NOMO-1 treated with dmso at 0.1 percent for 144 hours (cell line): ENCODE data around the gene PAX7.
"Not testable (repeated sequence)": the region's sequence is repeated elsewhere in the genome, so short reads cannot be mapped to it uniquely, and the experiment has no call there.

ENCODE experiments used
- DNase-seq: peaks from one replicate; lab custom pipeline; 2025; ENCODE audit not compliant: unreplicated experiment; lab: John Stamatoyannopoulos, UW

The PAX7 gene

GRCh38 chr1:18724801-18725200 lies 94.2 kb downstream of the PAX7 start:
- DNase-seq: no peak

- DNase-seq: no peak
Measured at GRCh38 chr1:18725231-18725895, 94.7 kb downstream of the PAX7 start.

- DNase-seq: no peak
Measured at GRCh38 chr1:18726368-18726767, 95.7 kb downstream of the PAX7 start.

- DNase-seq: no peak
Measured at GRCh38 chr1:18727956-18728355, 97.3 kb downstream of the PAX7 start.

GRCh38 chr1:18730321-18730720 lies 99.7 kb downstream of the PAX7 start:
- no peak for DNase-seq

DNA sequence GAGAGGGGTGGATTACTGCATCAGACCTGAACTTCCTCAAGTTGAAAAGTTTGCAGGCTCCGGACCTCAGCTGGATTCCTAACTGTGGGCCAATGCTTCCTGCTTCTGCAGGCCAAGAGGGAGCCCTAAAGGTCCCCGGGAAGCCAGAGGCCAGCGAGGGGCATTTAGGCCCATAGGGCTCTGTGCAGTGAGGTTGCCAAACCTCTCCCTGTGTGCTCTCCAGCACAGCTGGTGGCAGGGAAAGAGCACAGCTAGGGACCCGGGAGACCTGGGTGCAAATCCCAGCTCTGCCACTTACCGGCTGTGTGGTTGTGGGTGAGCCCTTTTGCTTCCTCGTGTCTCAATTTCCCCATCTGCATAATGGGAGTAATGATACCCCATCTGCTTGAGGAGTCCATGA lies 100.5 kb downstream of the PAX7 start:
- DNase-seq: no peak

DNA sequence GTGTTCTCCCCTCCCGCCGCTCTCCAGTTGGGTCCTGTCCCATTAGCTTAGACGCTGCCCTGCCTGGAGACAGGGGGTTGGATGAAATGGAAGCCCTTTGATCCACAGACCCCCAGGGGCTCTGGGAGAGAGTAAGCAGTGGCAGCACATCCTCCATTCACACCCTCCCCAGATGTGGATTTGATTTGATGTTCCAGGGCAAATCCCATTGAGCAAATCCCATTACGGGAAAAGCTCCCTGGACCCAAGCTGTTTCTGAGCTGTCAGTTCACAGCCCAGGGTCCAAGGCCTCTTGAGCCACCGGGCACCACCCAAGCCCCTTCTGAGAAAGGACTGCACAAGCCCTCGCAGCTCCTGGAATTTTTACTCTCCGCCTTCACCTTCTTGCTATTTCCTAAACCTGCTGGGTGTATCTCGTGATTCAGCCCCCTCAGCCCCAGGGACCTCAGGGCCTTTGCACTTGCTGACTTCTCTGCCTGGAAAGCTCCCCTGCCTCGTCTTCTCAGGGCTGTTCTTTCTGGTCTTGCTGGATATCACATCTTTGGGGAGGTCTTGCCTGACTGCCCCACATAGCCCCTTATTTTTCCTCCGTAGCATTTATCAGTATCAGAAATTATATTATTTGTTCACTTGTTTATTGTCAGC lies 101.1 kb downstream of the PAX7 start:
- no peak for DNase-seq

DNA sequence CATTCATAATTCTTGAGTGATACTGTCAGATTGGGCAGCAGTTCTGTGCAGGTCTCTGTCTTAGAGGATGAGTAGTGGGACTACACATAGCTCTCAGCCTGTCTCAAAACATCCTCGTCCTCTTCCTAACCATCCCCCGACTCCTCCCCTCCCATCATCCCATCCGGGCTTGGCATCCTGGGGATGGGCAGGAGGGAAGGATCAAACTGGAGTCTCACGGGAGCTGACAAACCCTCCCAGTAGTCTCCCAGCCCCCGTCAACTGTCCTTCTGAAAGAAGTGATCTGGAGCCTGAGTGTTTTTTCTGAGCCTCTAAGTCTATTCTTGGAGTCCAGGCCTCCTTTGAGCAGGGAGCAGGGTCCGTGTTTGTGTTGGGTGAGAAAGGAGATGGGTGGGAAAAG lies 102.0 kb downstream of the PAX7 start:
- DNase-seq: no peak

- DNase-seq: no peak
Measured at GRCh38 chr1:18734001-18734400, 103.4 kb downstream of the PAX7 start.

DNA sequence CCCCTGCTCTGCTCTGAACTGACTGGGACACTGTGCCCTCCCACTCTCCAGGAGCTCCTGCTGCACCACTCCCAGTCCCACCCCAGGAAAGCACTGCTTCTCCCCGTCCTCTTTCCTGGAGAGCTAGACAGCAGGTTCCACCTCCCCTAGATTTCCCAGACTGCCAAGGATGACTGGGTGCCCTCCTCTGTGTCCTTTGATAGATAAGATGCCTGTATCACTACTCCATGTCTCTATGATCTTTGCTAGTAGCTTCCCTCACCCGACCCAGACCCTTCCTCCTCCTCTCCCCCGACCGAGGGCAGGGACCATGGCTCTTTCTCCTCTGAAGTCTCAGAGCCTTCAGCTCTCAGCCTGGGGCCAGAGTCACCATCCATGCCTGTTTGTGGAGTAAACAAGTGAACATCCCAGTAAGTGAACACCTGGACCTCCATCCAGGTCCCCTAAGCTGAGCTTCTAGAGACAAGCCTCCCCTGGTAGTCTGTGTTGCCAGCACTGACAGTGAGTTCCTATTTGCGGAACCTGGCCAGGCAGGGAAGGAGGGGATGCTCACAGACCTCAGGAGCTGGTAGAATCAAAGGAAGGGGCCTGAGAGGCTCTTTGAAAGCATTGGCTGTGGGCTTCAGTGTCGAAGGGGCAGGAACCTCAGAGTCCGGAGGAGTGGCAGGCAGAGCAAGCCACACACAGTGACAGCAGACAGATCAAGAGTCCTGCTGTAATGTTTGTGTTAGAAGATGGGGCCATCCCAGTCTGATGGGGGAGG lies 104.0 kb downstream of the PAX7 start:
- no peak for DNase-seq

DNA sequence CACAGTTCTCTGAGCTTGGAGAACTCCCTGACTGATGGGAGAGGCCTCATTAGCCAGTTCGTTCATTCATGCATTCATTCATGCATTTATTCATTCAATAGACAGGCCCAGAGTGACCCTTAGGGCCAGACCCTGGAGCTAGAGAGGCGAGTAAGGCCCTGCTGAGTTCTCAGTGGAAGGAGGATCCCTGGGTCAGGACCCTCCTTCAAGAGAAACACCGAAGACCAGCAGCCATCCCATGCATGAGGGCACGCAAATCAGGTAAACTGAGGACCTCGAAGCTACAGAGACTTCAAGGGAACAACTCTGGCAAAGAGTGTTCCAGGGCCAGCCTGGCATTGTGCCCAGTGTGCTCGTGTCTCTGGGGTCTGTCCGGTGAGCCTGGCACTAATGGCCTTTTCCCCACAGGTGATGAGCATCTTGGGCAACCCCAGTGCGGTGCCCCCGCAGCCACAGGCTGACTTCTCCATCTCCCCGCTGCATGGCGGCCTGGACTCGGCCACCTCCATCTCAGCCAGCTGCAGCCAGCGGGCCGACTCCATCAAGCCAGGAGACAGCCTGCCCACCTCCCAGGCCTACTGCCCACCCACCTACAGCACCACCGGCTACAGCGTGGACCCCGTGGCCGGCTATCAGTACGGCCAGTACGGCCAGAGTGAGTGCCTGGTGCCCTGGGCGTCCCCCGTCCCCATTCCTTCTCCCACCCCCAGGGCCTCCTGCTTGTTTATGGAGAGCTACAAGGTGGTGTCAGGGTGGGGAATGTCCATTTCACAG lies 104.8 kb downstream of the PAX7 start:
- no peak for DNase-seq

GRCh38 chr1:18736958-18737357 lies 106.3 kb downstream of the PAX7 start:
- DNase-seq: no peak

DNA sequence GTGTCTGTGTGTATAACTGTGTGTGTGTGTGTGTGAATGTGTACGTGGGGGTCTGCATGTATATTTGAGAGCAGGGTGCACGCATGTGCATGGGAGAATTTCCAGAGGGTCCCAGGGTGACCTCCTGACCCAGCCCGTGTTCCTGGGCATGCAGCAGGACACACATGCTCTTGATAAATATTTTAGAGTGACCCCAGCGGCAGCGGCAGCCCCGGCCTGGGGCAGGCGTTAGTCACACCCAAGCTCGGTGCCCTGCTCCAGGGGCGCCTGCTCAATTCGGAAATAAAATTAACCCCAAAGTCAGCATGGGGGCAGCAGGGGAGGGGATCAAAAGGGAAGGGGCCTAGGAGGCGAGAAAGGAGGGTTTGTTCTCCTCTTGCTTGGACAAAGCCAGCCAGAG lies 107.5 kb downstream of the PAX7 start:
- no peak for DNase-seq

GRCh38 chr1:18738617-18739016 lies 108.0 kb downstream of the PAX7 start:
- no peak for DNase-seq

- DNase-seq: no peak
Measured at GRCh38 chr1:18739408-18739807, 108.8 kb downstream of the PAX7 start.

DNA sequence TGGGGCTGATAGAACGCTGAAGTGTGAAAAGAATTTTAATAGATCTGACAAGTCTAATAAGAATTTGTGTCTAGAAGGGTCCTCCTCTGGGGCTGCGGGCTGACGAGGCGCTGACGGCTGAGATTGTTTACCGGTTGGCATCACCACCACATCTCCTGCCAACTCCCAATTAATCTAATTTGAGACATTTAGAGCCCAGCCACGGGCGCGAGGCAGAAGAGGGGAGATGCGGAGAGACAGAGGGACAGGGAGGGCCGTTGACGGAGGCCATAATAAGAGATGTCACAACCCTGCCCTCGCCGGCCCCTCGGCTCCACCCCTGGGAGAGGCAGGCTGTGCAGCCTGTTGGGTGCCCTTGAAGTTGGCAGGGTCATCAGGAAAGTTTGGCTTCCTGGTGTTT lies 109.3 kb downstream of the PAX7 start:
- no peak for DNase-seq

DNA sequence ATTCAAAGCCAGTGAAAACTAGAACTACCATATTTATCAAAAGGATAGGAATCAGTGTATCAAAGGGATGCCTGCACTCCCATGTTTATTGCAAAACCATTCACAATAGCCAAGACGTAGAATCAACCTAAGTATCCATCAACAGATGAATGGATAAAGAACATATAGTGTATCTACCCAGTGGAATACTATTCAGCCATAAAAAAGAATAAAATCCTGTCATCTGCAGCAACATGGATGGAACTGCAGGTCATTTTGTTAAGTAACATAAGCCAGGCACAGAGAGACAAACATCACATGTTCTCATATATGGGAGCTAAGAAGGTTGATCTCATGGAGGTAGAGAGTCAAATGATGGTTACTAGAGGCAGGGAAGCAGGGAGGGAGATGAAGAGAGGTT lies 110.0 kb downstream of the PAX7 start:
- no peak for DNase-seq

- no peak for DNase-seq
Measured at GRCh38 chr1:18743233-18743632, 112.6 kb downstream of the PAX7 start.

- not testable (repeated sequence) for DNase-seq
Measured at GRCh38 chr1:18744381-18744780, 113.7 kb downstream of the PAX7 start.

DNA sequence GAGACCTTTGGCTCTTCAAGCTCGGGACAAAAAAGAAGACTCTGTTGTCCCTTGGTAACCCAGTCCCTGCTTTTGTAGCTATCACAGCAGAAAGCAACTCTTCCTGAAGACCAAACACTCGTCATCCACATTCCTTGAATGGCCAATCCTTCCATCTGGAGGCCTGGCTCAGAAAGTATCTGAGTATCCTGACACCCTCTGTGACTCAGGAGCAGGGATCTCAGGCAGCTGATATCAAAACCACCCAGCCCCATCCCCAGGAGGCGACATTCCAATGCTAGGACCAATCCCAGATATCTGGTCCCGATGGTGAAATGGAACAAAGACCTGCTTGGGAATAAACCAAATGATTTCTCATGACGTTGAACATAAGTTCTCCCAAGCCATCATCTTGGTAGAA lies 116.3 kb downstream of the PAX7 start:
- no peak for DNase-seq

DNA sequence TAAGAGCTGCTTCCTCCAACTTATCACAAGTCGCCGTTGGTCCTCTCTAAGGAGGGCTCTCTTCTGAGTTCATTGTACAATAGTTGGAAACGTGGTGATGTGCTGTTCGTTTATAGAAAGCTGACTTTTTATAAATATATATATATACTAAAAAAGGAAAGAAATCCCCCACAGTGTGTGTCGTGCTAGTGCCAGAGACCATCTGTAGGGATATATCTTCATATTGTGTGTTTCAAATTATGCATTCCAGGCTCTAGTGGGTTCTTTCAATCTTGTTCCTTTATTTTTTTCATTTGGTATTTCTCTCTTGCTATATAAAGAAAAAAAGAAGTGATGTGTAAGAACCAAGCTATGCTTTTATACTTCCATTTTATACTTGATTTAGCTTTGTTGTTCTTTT lies 117.0 kb downstream of the PAX7 start:
- DNase-seq: no peak

DNA sequence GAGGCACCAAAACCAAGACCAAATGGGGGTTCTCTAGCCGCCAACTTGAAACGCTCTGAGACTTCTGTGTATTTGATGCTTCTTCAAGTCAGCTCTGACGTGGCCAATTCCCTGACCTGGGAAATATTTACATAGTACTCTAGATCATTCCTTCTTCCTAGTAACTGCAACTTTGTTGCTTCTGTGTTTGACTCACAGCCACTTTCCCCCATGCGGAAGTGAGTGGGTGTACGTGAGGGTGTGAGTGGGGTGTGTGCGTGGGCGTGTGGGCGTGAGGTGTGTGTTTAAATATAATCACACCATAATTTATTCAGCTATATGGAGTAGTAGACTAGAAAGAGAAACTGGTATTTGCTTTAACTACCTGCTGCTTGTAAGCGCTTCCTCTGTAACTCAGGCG lies 117.8 kb downstream of the PAX7 start:
- no peak for DNase-seq
